ENCODE results near the gene C1orf210. TPM values are rescaled to one million over a fixed set of nuclear protein-coding genes. Genes with fewer than 3 reads are reported as not detected.

C1orf210 gene
- polyA plus RNA-seq, 3 donors: 0.05 TPM; not detected in 2

- Histone ChIP-seq H3K36me3 (replicated peaks in 1 of 2; ENCODE audit: control insufficient read depth in 1 of 2, insufficient read depth in 2 of 2, low read length in 2 of 2) (no peaks in the 10 kb centered on the region), H4K20me1 (ENCODE audit: insufficient read depth, low read length) (no peaks in the 10 kb centered on the region), H3K9me3 (replicated peaks in 1 of 2; ENCODE audit: control insufficient read depth in 1 of 2, insufficient read depth in 1 of 2, low read length in 2 of 2) (no peaks in the 10 kb centered on the region), H3K4me3 (replicated peaks in 1 of 3; ENCODE audit: low read depth in 2 of 3, low read length in 3 of 3) (no peak overlapping the region), H3K27ac (ENCODE audit: low read depth in 1 of 2, low read length in 2 of 2) (no peak overlapping the region), H3K4me2 (replicated peaks; ENCODE audit: extremely low read depth, low read length, poor library complexity, severe bottlenecking) (no peak overlapping the region), H2AFZ (ENCODE audit: insufficient read depth, low read depth, low read length, poor library complexity, severe bottlenecking) (no peak overlapping the region), H3K27me3 (ENCODE audit: control insufficient read depth in 2 of 2, insufficient read depth in 2 of 2, low read length in 2 of 2) (no peaks in the 10 kb centered on the region), H3K9ac (ENCODE audit: insufficient read depth, low read length, poor library complexity, severe bottlenecking) (no peak overlapping the region), H3K79me2 (ENCODE audit: insufficient read depth, low read length) (no peaks in the 10 kb centered on the region), H3K4me1 (ENCODE audit: control insufficient read depth in 1 of 2, insufficient read depth in 2 of 2, low read length in 2 of 2) (peaks cover 0 to 2% of the 10 kb centered on the region in 2 donors)
- Mint-ChIP-seq H3K36me3 (no peaks in the 10 kb centered on the region), H3K27ac (no peak overlapping the region), H3K9me3 (no peaks in the 10 kb centered on the region), H3K4me3 (no peak overlapping the region), H3K27me3 (ENCODE audit: low read depth in 3 of 3) (peaks cover 1 to 4% (median 2%) of the 10 kb centered on the region in 3 donors), H3K4me1 (peaks cover 7% of the 10 kb centered on the region)
- no peak for DNase-seq
- WGBS (ENCODE audit: insufficient coverage): 100% methylated on average over 1 of the region's 5 CpGs
- intact Hi-C loops (cut with micrococcal nuclease): no loop called here
- TF ChIP-seq CTCF (IDR thresholded peaks at IDR 0.05): no peak
Measured at GRCh38 chr1:43314233-43314632, 28.9 kb upstream of the C1orf210 start.

DNA sequence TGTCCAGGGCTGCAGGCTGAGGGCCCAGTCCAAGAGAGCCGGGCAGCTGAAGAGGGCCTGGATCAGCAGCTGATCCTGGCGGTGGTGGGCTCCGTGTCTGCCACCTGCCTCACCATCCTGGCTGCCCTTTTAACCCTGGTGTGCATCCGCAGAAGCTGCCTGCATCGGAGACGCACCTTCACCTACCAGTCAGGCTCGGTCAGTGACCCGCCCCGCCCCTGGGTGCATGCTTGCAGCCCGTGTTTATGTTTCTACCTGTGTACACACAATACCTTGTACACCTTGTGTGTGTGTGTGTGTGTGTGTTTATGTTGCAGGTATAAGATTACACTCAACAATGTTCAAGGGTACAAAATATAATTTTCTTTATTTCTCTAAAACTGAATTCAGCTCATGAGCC, 28.4 kb upstream of the C1orf210 start:
- no peak overlapping the region for H3K27ac Mint-ChIP-seq
- no peak for TF ChIP-seq CTCF (IDR thresholded peaks at IDR 0.05)
- WGBS (ENCODE audit: insufficient coverage): 96% methylated on average over 6 of the region's 10 CpGs
- no peak for DNase-seq
- H3K36me3 Mint-ChIP-seq: no peaks in the 10 kb centered on the region
- Histone ChIP-seq H3K27ac (ENCODE audit: low read depth in 1 of 2, low read length in 2 of 2) (no peak overlapping the region), H3K36me3 (replicated peaks in 1 of 2; ENCODE audit: control insufficient read depth in 1 of 2, insufficient read depth in 2 of 2, low read length in 2 of 2) (no peaks in the 10 kb centered on the region), H3K27me3 (ENCODE audit: control insufficient read depth in 2 of 2, insufficient read depth in 2 of 2, low read length in 2 of 2) (no peaks in the 10 kb centered on the region), H3K9ac (ENCODE audit: insufficient read depth, low read length, poor library complexity, severe bottlenecking) (no peak overlapping the region), H3K79me2 (ENCODE audit: insufficient read depth, low read length) (no peaks in the 10 kb centered on the region), H2AFZ (ENCODE audit: insufficient read depth, low read depth, low read length, poor library complexity, severe bottlenecking) (no peak overlapping the region), H3K4me2 (replicated peaks; ENCODE audit: extremely low read depth, low read length, poor library complexity, severe bottlenecking) (no peak overlapping the region), H3K4me3 (replicated peaks in 1 of 3; ENCODE audit: low read depth in 2 of 3, low read length in 3 of 3) (no peak overlapping the region), H3K9me3 (replicated peaks in 1 of 2; ENCODE audit: control insufficient read depth in 1 of 2, insufficient read depth in 1 of 2, low read length in 2 of 2) (no peaks in the 10 kb centered on the region), H3K4me1 (ENCODE audit: control insufficient read depth in 1 of 2, insufficient read depth in 2 of 2, low read length in 2 of 2) (peaks cover 0 to 2% of the 10 kb centered on the region in 2 donors), H4K20me1 (ENCODE audit: insufficient read depth, low read length) (no peaks in the 10 kb centered on the region)
- intact Hi-C loops (cut with micrococcal nuclease): no loop called here
- no peaks in the 10 kb centered on the region for H3K9me3 Mint-ChIP-seq
- H3K4me3 Mint-ChIP-seq: no peak overlapping the region
- peaks cover 7% of the 10 kb centered on the region for H3K4me1 Mint-ChIP-seq
- peaks cover 1 to 4% (median 2%) of the 10 kb centered on the region in 3 donors for H3K27me3 Mint-ChIP-seq (ENCODE audit: low read depth in 3 of 3)

Data from CD14-positive monocyte (primary cell).